ENCODE data around the gene TBC1D1.

The TBC1D1 gene

DNA sequence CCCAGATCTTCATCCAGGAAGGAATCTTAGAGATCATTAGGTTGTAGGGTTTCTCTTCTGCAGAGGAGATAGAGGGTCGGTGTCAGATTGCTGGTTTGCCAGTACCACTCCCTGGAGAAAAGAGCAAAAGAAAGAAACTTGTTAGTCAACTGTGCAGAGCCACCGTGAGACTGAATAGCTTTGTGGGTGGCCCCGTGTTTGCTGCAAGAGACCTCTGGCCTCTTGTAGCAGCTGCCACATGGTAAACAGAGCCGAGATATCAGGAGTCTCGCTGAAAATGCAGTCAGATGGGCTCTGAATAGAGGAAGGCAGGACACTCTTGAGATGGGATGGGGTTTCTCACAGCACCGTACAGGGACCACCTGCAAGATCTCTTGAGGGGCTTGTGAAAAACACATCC, 219.0 kb downstream of the TBC1D1 start:
- TF ChIP-seq, protein P1, sequence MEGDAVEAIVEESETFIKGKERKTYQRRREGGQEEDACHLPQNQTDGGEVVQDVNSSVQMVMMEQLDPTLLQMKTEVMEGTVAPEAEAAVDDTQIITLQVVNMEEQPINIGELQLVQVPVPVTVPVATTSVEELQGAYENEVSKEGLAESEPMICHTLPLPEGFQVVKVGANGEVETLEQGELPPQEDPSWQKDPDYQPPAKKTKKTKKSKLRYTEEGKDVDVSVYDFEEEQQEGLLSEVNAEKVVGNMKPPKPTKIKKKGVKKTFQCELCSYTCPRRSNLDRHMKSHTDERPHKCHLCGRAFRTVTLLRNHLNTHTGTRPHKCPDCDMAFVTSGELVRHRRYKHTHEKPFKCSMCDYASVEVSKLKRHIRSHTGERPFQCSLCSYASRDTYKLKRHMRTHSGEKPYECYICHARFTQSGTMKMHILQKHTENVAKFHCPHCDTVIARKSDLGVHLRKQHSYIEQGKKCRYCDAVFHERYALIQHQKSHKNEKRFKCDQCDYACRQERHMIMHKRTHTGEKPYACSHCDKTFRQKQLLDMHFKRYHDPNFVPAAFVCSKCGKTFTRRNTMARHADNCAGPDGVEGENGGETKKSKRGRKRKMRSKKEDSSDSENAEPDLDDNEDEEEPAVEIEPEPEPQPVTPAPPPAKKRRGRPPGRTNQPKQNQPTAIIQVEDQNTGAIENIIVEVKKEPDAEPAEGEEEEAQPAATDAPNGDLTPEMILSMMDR (conservative IDR thresholded peaks at IDR 0.05) = no peak
- no peak for TF ChIP-seq ZFX (IDR thresholded peaks at IDR 0.05)
- H3K27ac ChIP-seq = no peak overlapping the region

DNA sequence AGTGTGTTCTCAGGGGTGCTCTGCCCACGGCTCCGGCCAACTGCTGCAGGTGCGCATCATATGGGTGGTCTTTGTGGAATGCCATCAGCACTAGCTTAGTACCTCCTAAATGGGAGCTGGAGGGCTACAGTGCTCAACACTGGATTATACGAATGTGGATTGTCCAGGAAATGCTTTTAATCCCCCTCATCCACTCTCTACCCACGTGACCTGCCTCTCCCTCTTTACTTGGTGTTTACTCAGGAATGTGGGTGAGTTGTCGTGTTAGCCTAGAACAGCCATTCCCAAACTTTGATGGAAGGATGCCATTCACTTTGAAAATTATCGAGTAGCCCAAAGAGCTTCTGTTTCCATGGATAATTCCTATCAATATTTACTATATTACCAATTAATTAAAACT, 220.1 kb downstream of the TBC1D1 start:
- TF ChIP-seq, protein P1 (conservative IDR thresholded peaks at IDR 0.05) = no peak
- no peak for TF ChIP-seq ZFX (IDR thresholded peaks at IDR 0.05)

DNA sequence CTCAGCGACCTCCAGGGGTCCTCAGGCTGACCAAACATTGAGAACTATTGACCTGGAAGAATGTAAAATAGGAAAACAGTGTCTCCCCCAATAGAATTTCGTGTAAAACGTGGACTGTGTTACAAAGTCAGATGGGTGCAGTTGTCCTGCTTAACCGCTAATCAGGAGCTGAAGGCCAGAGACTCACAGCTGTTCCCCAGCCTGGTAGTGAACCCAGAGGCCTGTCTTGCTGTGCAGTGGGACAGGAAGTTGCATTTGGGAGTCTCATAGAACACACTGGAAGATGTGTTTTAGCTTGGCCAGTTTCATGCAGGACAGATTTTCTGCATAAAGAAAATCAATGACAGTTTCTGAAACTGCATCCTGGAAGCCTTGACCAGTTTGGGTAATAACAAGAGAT, 220.8 kb downstream of the TBC1D1 start:
- TF ChIP-seq ZFX (IDR thresholded peaks at IDR 0.05) = no peak
- TF ChIP-seq, protein P1 (conservative IDR thresholded peaks at IDR 0.05) = no peak
- H3K27ac ChIP-seq = no peak overlapping the region

More for the DNA sequence above, 220.1 kb downstream of the TBC1D1 start:
- no peak overlapping the region for H3K27ac ChIP-seq

DNA sequence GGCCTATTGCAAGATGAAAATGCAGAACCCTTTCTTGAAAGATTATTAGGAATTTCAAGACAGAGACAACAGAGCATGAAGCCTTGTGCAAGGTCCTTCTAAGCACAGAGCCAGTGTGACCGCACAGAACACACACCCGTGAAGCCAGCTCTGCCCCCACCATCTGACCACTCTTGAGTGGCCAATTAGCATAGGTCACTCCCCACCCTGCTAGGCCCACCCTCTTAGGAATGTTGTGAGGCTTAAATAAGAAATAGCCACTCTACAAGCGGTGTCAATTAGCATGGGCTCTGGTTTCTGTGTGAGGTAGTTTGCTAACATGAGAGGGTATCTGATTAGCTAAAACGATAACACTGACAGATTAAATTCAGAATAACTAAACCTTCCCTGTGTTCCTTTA, 222.2 kb downstream of the TBC1D1 start:
- no peak overlapping the region for H3K27ac ChIP-seq
- TF ChIP-seq ZFX (IDR thresholded peaks at IDR 0.05) = no peak
- TF ChIP-seq, protein P1 (conservative IDR thresholded peaks at IDR 0.05) = no peak

DNA sequence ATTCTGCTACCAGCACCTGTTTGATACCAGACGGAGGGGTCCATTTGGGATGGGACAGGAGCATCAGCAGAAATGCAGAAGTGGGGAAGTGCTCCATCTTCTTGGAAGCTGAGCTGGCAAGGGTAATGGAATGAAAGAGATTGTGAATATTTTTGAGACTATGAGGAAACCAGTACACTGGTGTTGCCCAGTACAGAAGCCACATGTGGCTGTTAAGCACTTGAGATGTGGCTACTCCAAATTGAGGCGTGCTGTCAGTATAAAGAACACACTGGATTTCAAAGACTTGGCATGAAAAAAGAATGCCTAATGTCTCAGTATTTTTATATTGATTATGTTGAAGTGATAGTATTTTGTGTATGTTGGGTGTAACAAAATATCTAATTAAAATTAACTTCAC, 222.7 kb downstream of the TBC1D1 start:
- TF ChIP-seq, protein P1 (conservative IDR thresholded peaks at IDR 0.05) = no peak
- TF ChIP-seq ZFX (IDR thresholded peaks at IDR 0.05) = no peak
- H3K27ac ChIP-seq = no peak overlapping the region

DNA sequence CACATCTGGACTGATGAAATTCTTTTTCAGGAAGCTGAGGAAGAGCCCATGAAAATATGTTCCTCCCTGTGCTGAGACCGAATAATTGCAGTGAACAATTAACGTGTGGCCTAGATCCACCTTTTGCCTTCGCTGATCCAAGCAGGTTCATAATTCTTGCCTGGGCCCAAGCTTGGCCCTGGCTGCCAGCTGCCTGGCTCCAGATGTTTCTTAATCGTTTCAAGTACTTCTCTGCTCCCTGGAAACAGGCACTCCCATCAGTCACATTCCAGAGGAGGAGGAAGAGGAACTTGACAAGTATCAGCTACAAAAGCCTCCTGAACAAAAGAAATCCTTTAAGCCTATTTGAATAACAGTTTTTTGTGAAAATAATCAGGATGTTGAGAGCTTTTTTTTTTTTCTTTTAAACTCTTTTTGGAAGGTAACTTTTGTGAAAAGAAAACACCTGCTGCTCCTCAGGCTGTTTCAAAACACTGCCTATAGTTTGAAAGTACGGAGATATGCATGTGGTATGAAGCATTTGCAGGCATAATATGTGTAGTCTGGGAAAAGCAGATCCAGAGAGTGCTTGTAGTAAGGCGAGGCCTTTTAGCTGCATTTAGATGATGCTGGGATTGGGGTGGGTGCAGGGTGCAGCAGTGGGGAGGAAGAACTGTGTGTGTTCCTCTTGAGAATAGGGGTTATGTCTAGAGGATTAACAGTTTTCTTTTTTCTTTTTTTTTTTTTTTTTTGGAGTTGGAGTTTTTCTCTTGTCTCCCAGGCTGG, 223.7 kb downstream of the TBC1D1 start:
- no peak overlapping the region for H3K27ac ChIP-seq

DNA sequence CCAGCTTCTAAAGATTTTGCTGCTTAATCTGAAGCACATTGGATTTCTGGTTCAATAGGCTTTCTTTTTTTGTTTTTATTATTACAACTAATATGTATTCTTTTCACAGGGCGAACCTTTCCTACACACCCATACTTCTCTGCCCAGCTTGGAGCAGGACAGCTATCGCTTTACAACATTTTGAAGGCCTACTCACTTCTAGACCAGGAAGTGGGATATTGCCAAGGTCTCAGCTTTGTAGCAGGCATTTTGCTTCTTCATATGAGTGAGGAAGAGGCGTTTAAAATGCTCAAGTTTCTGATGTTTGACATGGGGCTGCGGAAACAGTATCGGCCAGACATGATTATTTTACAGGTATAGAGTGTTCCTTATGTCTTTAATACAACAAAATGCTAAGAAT, 224.7 kb downstream of the TBC1D1 start:
- no peak overlapping the region for H3K27ac ChIP-seq
- no peak for TF ChIP-seq ZFX (IDR thresholded peaks at IDR 0.05)

More for the DNA sequence above, 223.7 kb downstream of the TBC1D1 start:
- TF ChIP-seq, protein P1 (conservative IDR thresholded peaks at IDR 0.05) = no peak
- TF ChIP-seq ZFX (IDR thresholded peaks at IDR 0.05) = no peak

DNA sequence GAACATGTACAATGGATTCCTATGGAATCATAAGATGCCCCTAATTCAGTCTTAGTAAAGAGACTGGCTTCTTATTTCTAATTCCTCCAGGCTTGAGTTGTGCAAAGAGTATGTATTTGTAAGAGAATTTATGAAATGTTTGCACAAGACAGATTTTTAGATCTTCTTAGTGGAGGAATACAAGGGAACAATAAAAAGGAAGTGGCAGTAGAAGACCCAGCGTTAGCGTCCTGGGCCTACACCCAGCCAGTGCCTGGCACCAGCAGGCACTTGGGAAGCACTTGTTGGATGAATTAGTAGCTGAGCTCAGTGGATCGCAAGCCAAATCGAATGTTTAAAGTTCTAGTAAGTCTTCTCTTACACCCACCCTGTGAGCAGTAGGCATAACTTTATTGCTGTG, 226.7 kb downstream of the TBC1D1 start:
- H3K27ac ChIP-seq = no peak overlapping the region
- TF ChIP-seq ZFX (IDR thresholded peaks at IDR 0.05) = no peak
- TF ChIP-seq, protein P1 (conservative IDR thresholded peaks at IDR 0.05) = no peak
